Activated CD8-positive, alpha-beta memory T cell treated with anti-CD3 and anti-CD28 coated beads for 24 hours (primary cell): ENCODE measurements around the gene SPRED2.
A peak's percentile ranks its signal among the peaks of the same experiment; 100 is the strongest.

ENCODE experiments used
- DNase-seq: peaks from one replicate; pipeline ENCODE4 v3.0.0-alpha.2; 2020

Gene SPRED2

GRCh38 chr2:65438137-65438899 lies 5.9 kb upstream of the SPRED2 start:
- no peak for DNase-seq

- DNase-seq, result no peak
These were observed 5.2 kb upstream of the SPRED2 start for GRCh38 chr2:65437392-65438135.

GRCh38 chr2:65436824-65437221 lies 4.4 kb upstream of the SPRED2 start:
- DNase-seq, result peak; percentile 70

- peak; percentile 70 for DNase-seq
These were observed 3.9 kb upstream of the SPRED2 start for GRCh38 chr2:65436169-65436823.

- DNase-seq, result peak; percentile 80
These were observed 3.3 kb upstream of the SPRED2 start for GRCh38 chr2:65435625-65436168.

GRCh38 chr2:65434592-65435241 lies 2.3 kb upstream of the SPRED2 start:
- DNase-seq, result no peak

- DNase-seq, result peak; percentile 78
These were observed 775 bp downstream of the SPRED2 start for GRCh38 chr2:65431421-65432226.

GRCh38 chr2:65430603-65431420 lies 1.6 kb downstream of the SPRED2 start:
- peak; percentile 84 for DNase-seq

GRCh38 chr2:65429786-65430602 lies 2.4 kb downstream of the SPRED2 start:
- DNase-seq, result no peak

GRCh38 chr2:65427532-65427931 lies 4.9 kb downstream of the SPRED2 start:
- DNase-seq, result no peak

- no peak for DNase-seq
These were observed 7.1 kb downstream of the SPRED2 start for GRCh38 chr2:65425276-65425675.

- no peak for DNase-seq
These were observed 8.0 kb downstream of the SPRED2 start for GRCh38 chr2:65424391-65424790.

GRCh38 chr2:65421432-65421748 lies 11.0 kb downstream of the SPRED2 start:
- DNase-seq, result no peak

- no peak for DNase-seq
These were observed 11.5 kb downstream of the SPRED2 start for GRCh38 chr2:65420712-65421431.

- DNase-seq, result no peak
These were observed 14.8 kb downstream of the SPRED2 start for GRCh38 chr2:65417509-65418085.

- no peak for DNase-seq
These were observed 15.5 kb downstream of the SPRED2 start for GRCh38 chr2:65416945-65417344.

GRCh38 chr2:65416321-65416720 lies 16.1 kb downstream of the SPRED2 start:
- no peak for DNase-seq

- DNase-seq, result no peak
These were observed 17.3 kb downstream of the SPRED2 start for GRCh38 chr2:65415091-65415490.

- no peak for DNase-seq
These were observed 18.8 kb downstream of the SPRED2 start for GRCh38 chr2:65413610-65414009.
